Panc1 (cell line): ENCODE measurements around the gene SEC22C. TPM values are rescaled to one million over a fixed set of nuclear protein-coding genes. Genes with fewer than 3 reads are reported as not detected.

Source experiments
- ATAC-seq: fragments of 200-7000 bp; cut with Tn5 transposase; 2 replicates; pipeline ENCODE4 v1.9.1; 2020; ENCODE audit warnings: mild to moderate bottlenecking, moderate library complexity
- BruUV-seq: library from RNA; stranded (reverse); fragments of 400-500 nt; replicated peaks from 2 replicates; lab custom pipeline; 2021; lab: Mats Ljungman, UMichigan
- CTCF ChIA-PET: fragments of 300-600 bp; sonication (Branson Sonifier 250); formaldehyde crosslinking; loops from one replicate; lab custom pipeline; 2022; ENCODE audit warnings: antibody characterized with exemption; lab: Charles Lee
- POLR2A ChIA-PET: fragments of 300-600 bp; sonication (Branson Sonifier 250); formaldehyde crosslinking; loops from one replicate; lab custom pipeline; 2022; ENCODE audit warnings: antibody characterized with exemption; lab: Charles Lee
- DNase-seq: peaks from one replicate; pipeline ENCODE4 v3.0.0-alpha.2; 2010; ENCODE audit warnings: low read depth, low spot score
- H3K27ac ChIP-seq: 2 replicates; pipeline ENCODE4 v1.5.1; 2011; ENCODE audit warnings: mild to moderate bottlenecking, low read length, inconsistent platforms
- H3K27me3 ChIP-seq: fragments of 200-500 bp; sonication (Bioruptor generic); 2 replicates; pipeline ENCODE4 v1.6.0; 2014; ENCODE audit warnings: low read length, inconsistent platforms; ENCODE audit not compliant: control insufficient read depth, insufficient read depth
- H3K36me3 ChIP-seq: fragments of 200-500 bp; sonication (Bioruptor generic); 2 replicates; pipeline ENCODE4 v1.5.1; 2014; ENCODE audit warnings: inconsistent platforms, mild to moderate bottlenecking, low read length, moderate library complexity; ENCODE audit not compliant: control insufficient read depth, insufficient read depth
- H3K4me1 ChIP-seq: 2 replicates; pipeline ENCODE4 v1.5.1; 2011; ENCODE audit warnings: inconsistent platforms, mild to moderate bottlenecking, low read length, moderate library complexity; ENCODE audit not compliant: control insufficient read depth, insufficient read depth
- H3K4me3 ChIP-seq, 2 experiments: 2 replicates each; pipeline ENCODE4 v1.5.1; 2011 to 2012; ENCODE audit warnings: low read depth in 2 of 2, low read length in 2 of 2, mild to moderate bottlenecking in 2 of 2, inconsistent platforms in 1 of 2, moderate library complexity in 1 of 2
- H3K9me3 ChIP-seq: fragments of 200-500 bp; sonication (Bioruptor generic); 2 replicates; pipeline ENCODE4 v1.5.1; 2014; ENCODE audit warnings: low read depth, mild to moderate bottlenecking, inconsistent platforms, low read length, moderate library complexity; ENCODE audit not compliant: control insufficient read depth, insufficient read depth
- CTCF ChIP-seq: fragments of 450-650 bp; IDR thresholded peaks from 2 replicates; pipeline ENCODE4 v1.5.1; 2017; ENCODE audit warnings: mild to moderate bottlenecking
- POLR2AphosphoS5 ChIP-seq: IDR thresholded peaks from 2 replicates; pipeline ENCODE4 v1.6.1; 2012; ENCODE audit warnings: mild to moderate bottlenecking, low read depth, low read length, moderate library complexity
- REST ChIP-seq, 2 experiments: IDR thresholded peaks; 2 replicates each; pipeline ENCODE4 v1.6.1; 2011 to 2012; ENCODE audit warnings: low read depth in 2 of 2, control low read depth in 1 of 2, low read length in 1 of 2, mild to moderate bottlenecking in 1 of 2, moderate library complexity in 1 of 2; ENCODE audit not compliant: insufficient read depth in 1 of 2
- SIN3A ChIP-seq: IDR thresholded peaks from 2 replicates; pipeline ENCODE4 v1.6.1; 2012; ENCODE audit warnings: low read depth, mild to moderate bottlenecking, low read length, moderate library complexity, borderline replicate concordance; ENCODE audit not compliant: insufficient read depth
- TCF7L2 ChIP-seq: IDR thresholded peaks from 2 replicates; pipeline ENCODE4 v1.6.1; 2011; ENCODE audit warnings: mild to moderate bottlenecking, low read depth, low read length, inconsistent platforms
- in situ Hi-C: cut with HindIII; loops from 2 replicates; pipeline ENCODE4 v1.10.0; 2016; ENCODE audit warnings: low sequenced_read_pairs, low pct_unique_long_range_greater_than_20kb
- intact Hi-C: fragments of 100-400 bp; cut with micrococcal nuclease; formaldehyde crosslinking; loops from one replicate; pipeline ENCODE4 v1.10.0; 2022; ENCODE audit not compliant: unreplicated experiment
- total RNA-seq: library from RNA; stranded (reverse); gene quantifications from one replicate; pipeline ENCODE4 v1.2.1, GENCODE V29; 2021; ENCODE audit not compliant: unreplicated experiment

Gene SEC22C
- total RNA-seq, 1 experiment from 2014 or later = 45.9 TPM

GRCh38 chr3:42507252-42507651 lies 74.5 kb downstream of the SEC22C start:
- ATAC-seq = no peak
- no peak for DNase-seq
- in situ Hi-C loops = no loop called here

GRCh38 chr3:42505849-42506410 lies 75.8 kb downstream of the SEC22C start:
- in situ Hi-C loops = no loop called here
- Histone ChIP-seq H3K36me3 (no peaks in the 10 kb centered on the region), H3K27me3 (no peaks in the 10 kb centered on the region; the same call in 1 of the 2 replicates), H3K27ac (no peak overlapping the region), H3K4me1 (no peaks in the 10 kb centered on the region), H3K9me3 (no peaks in the 10 kb centered on the region), H3K4me3 (no peak overlapping the region)
- TF ChIP-seq CTCF (no peak), SIN3A (no peak), POLR2AphosphoS5 (no peak), TCF7L2 (no peak), REST (IDR thresholded peaks at IDR 0.05; ENCODE audit: insufficient read depth in 1 of 2, low read depth in 2 of 2, low read length in 1 of 2) (no peak)
- no TSS peak for BruUV-seq
- ATAC-seq (no peak), DNase-seq (no peak)
- POLR2A ChIA-PET = no interaction called here
- CTCF ChIA-PET = no interaction called here
- intact Hi-C loops = no loop called here

More at GRCh38 chr3:42507252-42507651, 74.5 kb downstream of the SEC22C start:
- Histone ChIP-seq H3K36me3 (no peaks in the 10 kb centered on the region), H3K27ac (no peak overlapping the region), H3K4me3 (no peak overlapping the region), H3K27me3 (no peaks in the 10 kb centered on the region), H3K9me3 (no peaks in the 10 kb centered on the region), H3K4me1 (no peaks in the 10 kb centered on the region)
- intact Hi-C loops = no loop called here
- ChIA-PET CTCF (no interaction called here), POLR2A (no interaction called here)
- BruUV-seq = no TSS peak
- TF ChIP-seq TCF7L2 (no peak), SIN3A (no peak), POLR2AphosphoS5 (no peak), REST (IDR thresholded peaks at IDR 0.05; ENCODE audit: insufficient read depth in 1 of 2, low read depth in 2 of 2, low read length in 1 of 2) (no peak), CTCF (no peak)
